Esophagus squamous epithelium (tissue), 4 donors: ENCODE data around the gene MOGAT1.

ENCODE experiments used
- POLR2A ChIP-seq, 4 donors: fragments of 450-650 bp; IDR thresholded peaks; one replicate each; pipeline ENCODE4 v1.6.1; 2017; ENCODE audit warnings: antibody characterized with exemption in 4 of 4, mild to moderate bottlenecking in 4 of 4, moderate library complexity in 3 of 4
- TF ChIP-seq, protein P1 (sequence below), 6 experiments: fragments of 450-650 bp in 4 of 6; fragments of 200-600 bp in 2 of 6; sonication (generic) in 2 of 6; IDR thresholded peaks; one replicate each; pipeline ENCODE4 v1.5.1; 2016 to 2019; ENCODE audit warnings: antibody characterized with exemption in 6 of 6, mild to moderate bottlenecking in 4 of 6, moderate library complexity in 4 of 6

DNA sequence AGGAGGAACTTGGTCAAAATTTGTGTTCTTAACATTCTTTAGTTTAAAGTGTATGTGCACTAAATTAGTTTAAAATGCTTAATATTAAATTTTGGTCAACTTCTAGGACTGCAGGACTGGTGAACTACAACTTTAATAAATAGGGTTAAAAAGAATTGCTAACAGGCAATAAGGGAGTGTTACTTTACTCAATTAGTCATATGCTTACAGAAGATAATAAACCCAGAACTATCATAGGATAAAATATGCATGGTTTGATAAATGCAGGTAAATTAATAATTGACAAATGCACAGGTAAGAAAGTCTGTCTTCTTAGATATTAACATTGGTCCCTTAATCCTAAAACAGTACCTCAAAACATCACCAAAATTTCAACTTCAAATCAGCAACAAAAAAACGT, 36.2 kb upstream of the MOGAT1 start:
- TF ChIP-seq, protein P1, sequence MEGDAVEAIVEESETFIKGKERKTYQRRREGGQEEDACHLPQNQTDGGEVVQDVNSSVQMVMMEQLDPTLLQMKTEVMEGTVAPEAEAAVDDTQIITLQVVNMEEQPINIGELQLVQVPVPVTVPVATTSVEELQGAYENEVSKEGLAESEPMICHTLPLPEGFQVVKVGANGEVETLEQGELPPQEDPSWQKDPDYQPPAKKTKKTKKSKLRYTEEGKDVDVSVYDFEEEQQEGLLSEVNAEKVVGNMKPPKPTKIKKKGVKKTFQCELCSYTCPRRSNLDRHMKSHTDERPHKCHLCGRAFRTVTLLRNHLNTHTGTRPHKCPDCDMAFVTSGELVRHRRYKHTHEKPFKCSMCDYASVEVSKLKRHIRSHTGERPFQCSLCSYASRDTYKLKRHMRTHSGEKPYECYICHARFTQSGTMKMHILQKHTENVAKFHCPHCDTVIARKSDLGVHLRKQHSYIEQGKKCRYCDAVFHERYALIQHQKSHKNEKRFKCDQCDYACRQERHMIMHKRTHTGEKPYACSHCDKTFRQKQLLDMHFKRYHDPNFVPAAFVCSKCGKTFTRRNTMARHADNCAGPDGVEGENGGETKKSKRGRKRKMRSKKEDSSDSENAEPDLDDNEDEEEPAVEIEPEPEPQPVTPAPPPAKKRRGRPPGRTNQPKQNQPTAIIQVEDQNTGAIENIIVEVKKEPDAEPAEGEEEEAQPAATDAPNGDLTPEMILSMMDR (IDR thresholded peaks at IDR 0.05): no peak
- no peak for TF ChIP-seq POLR2A (IDR thresholded peaks at IDR 0.05)
